T47D (cell line): Measurements from ENCODE around the gene MLF2.

ENCODE experiments used
- DNase-seq, 2 experiments: peaks; one replicate each; pipeline versions ENCODE4 v3.0.0 to v3.0.0-alpha.2; 2011 to 2012; ENCODE audit warnings: low read depth in 1 of 2, low spot score in 1 of 2
- JUND ChIP-seq: IDR thresholded peaks from 2 replicates; pipeline ENCODE4 v1.6.1; 2012; ENCODE audit warnings: low read depth
- in situ Hi-C: cut with HindIII; loops from 2 replicates; pipeline ENCODE4 v1.10.0; 2016; ENCODE audit warnings: low sequenced_read_pairs, low pct_unique_long_range_greater_than_20kb

The MLF2 gene

DNA sequence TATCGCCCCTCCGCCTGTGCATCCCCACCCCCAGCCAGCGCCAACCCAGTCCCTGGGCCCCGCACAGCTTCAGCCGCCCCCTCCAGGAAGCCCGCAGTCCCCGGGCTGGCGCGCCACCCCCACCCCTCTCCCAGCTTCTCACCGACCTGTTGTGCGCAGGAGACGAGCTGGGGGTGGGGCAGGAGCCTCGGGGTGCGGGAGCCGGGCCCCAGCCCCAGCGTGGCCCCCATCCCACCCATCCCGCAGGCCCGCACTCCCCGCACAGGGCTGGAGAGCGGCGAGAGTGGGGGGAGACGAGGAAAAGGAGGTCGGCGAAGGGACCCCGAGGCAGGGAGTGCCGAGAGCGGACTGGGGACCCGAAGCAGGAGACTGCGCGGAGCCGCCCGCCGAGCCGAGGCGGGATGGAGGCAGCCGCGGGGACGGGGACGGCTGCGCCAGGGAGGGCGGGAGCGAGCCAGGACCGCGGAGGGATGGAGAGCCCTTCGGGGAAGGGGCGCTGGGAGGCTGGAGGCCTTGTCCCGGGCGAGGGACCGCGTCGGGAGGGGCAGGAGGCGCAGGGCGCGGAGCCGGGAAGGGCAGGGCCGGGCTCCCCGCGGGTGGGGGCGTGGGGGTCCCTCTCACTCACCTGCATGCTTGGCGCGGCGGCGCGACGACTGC is 52.8 kb downstream of the MLF2 start:
- DNase-seq = no peak
- in situ Hi-C loops = no loop called here
- TF ChIP-seq JUND = no peak

DNA sequence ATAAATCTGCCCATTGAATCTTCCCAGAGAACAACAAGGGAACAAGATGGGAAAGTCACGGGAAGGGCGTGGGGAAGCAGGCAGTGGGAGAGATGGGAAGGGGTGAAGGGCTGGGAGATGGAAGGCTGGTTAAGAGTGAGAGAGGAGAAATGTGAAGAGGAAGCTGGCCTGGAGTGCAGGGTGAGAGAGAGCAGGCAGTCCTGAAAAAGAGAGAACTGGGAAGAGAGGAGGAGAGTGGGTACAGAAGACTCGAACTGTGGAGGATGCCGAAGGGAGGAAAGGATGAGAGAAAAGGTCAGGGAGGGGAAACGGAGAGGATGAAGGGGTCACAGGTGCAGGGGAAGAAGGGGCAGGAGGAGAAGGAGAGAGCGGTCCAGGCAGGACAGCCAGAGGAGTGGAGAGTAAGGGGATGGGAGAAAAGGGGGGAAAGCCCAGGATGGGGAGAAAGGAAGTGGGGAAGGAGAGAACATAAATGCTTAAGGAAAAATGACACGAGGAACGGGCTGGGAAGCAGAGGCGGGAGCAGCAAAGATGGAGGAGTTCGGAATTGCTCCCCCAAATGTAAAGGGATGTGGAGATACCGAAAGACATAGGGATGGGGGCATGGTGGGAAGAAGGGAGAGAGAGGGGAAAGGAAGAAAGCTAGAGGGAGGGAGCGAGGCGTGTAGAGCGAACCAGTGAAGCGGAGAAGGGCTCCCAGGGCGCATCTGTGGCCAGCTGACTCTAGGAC is 53.5 kb downstream of the MLF2 start:
- no peak for DNase-seq
- TF ChIP-seq JUND = no peak
- in situ Hi-C loops = no loop called here

DNA sequence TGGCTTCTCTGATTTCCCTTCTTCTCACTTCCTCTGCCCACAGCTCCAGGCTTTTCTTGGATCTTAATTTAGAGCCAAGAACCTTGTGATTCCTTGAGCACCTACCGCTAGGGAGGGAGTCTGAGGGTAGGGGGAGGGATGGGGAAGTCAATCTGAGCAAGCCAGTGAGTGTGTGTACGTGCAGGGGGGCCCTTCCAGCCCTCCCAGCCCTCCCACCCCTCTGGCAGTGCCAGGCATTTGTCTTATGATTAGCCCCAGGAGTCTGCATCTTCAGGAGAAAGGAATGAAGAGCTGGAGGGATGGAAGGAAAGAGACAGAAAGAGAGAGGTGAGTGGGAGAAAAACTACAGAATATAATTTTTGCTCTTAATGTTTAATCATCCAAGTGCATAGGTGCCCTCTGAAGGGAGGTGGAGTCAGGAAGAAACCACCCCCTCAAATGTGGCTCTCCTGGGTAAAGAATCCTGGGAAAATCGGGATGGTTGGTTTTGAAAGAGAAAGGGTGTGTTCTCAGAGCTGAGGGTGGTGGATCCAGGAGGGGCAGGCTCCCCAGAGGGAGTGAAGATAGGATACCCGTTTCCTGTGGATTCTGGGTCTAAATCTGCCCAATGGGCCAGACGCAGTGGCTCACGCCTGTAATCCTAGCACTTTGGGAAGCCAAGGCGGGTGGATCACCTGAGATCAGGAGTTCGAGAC is 54.4 kb downstream of the MLF2 start:
- DNase-seq = no peak
- in situ Hi-C loops = no loop called here

More for the DNA sequence above, 54.4 kb downstream of the MLF2 start:
- TF ChIP-seq JUND = no peak
